Heart right ventricle (tissue), 16 donors: Measurements from ENCODE around the gene PPP1R2C. TPM values are rescaled to one million over a fixed set of nuclear protein-coding genes. Genes with fewer than 3 reads are reported as not detected.

Experiments
- ATAC-seq, 8 donors: fragments of 200-7000 bp; cut with Tn5 transposase; one replicate each; pipeline ENCODE4 v1.9.1; 2020; ENCODE audit warnings: mild to moderate bottlenecking in 8 of 8, moderate library complexity in 8 of 8, moderate number of reproducible peaks in 1 of 8
- DNase-seq, 2 donors: peaks; one replicate each; pipeline ENCODE4 v3.0.0-alpha.2; 2020
- H3K27ac ChIP-seq, 10 donors: fragments of 200-600 bp; sonication (generic) in 2 of 10; one replicate each; pipeline versions ENCODE4 v1.5.0 to v1.8.0; 2020 to 2022; ENCODE audit warnings: mild to moderate bottlenecking in 3 of 10
- H3K27me3 ChIP-seq, 7 donors: fragments of 200-600 bp; one replicate each; pipeline ENCODE4 v1.8.0; 2021 to 2022; ENCODE audit warnings: mild to moderate bottlenecking in 2 of 7
- H3K36me3 ChIP-seq, 9 donors: fragments of 200-600 bp; sonication (generic) in 1 of 9; one replicate each; pipeline versions ENCODE4 v1.5.0 to v1.8.0; 2020 to 2022; ENCODE audit warnings: mild to moderate bottlenecking in 2 of 9
- H3K4me1 ChIP-seq, 9 donors: fragments of 200-600 bp; sonication (generic) in 1 of 9; one replicate each; pipeline versions ENCODE4 v1.5.0 to v1.8.0; 2020 to 2022; ENCODE audit warnings: mild to moderate bottlenecking in 4 of 9
- H3K4me3 ChIP-seq, 10 donors: fragments of 200-600 bp; sonication (generic) in 2 of 10; one replicate each; pipeline versions ENCODE4 v1.5.0 to v1.8.0; 2020 to 2022; ENCODE audit warnings: mild to moderate bottlenecking in 7 of 10, moderate library complexity in 2 of 10
- H3K9me3 ChIP-seq, 11 donors: fragments of 200-600 bp in 10 of 11; sonication (generic) in 2 of 11; one replicate each; pipeline versions ENCODE4 v1.5.0 to v1.8.0; 2013 to 2022; ENCODE audit warnings: mild to moderate bottlenecking in 2 of 11, control low read depth in 1 of 11, moderate library complexity in 1 of 11
- WGBS, 2 donors: extraction: QIAGEN DNeasy Blood & Tissue Kit; methylation state at CpG; one replicate each; pipeline ENCODE4 v1.1.7; 2013; ENCODE audit warnings: inconsistent platforms in 1 of 2; 5-methylcytosine and 5-hydroxymethylcytosine counted together
- intact Hi-C, 10 donors: fragments of 100-400 bp; cut with DNase I; formaldehyde crosslinking; loops; one replicate each; pipeline versions ENCODE4 v1.11.1 to v1.14.2; 2022
- polyA plus RNA-seq, 2 donors: library from polyadenylated mRNA; stranded (reverse); fragments of 200-250 nt; gene quantifications; one replicate each; pipeline ENCODE4 v1.2.3, GENCODE V29; 2013
- total RNA-seq, 10 donors: library from RNA; stranded (reverse); fragmentation: NEBNext Ultra II Directional in 3 of 10; extraction: Animal tissue kit (Norgen Biotek cat#: 25700) in 3 of 10; gene quantifications; one replicate each; pipeline versions ENCODE4 v1.2.1 to v1.2.4, GENCODE V29; 2021 to 2023
- TF ChIP-seq, protein P1 (sequence below), 9 donors: fragments of 200-600 bp; sonication (generic) in 2 of 9; IDR thresholded peaks; one replicate each; pipeline versions ENCODE4 v1.5.0 to v1.8.0; 2021 to 2022; ENCODE audit warnings: antibody characterized with exemption in 9 of 9, mild to moderate bottlenecking in 5 of 9, moderate library complexity in 1 of 9
- donor health status: Arrhythmogenic right ventricular cardiomyopathy.
- donor health status: ischemic (EF 13 %, LVEDD 7.1; RV severe dilation, severe dysfunction).
- donor health status: healthy with polysubstance abuse.
- donor health status: DM: no; HTN: yes; CAD: no.
- donor health status: DM: no; HTN: no; CAD: no.
- donor health status: ischemic (EF 25% LVEDD 6.9; RV normal size, moderate dysfunction).
- donor health status: ischemic (EF 25% LVEDD 5.7; RV mildly dilated, moderate dysfunction).
- donor health status: healthy.
- donor health status: DM: yes; HTN: yes; CAD: no.
- donor health status: Ischemic cardiomyopathy.
- donor health status: ischemic (EF 35%, LVEDD 5.7; RV mildly dilated, moderate dysfunction).
- donor health status: nonischemic (EF 11% LVEDD 7.7; RV severe dilation, severe dysfunction).
- donor health status: DM: yes; HTN: yes; CAD: no.
- donor health status: PGD.
- donor health status: ischemic (EF 29% LVEDD 5.4; RV normal size, mild dysfunction).
- donor health status: nonischemic (EF 23%, LVEDD 6.1; RV moderate dilation, normal function).

Gene PPP1R2C
- total and polyA plus RNA-seq, 12 donors = not detected

GRCh38 chrX:42821803-42822443, 44.0 kb upstream of the PPP1R2C start:
- peaks cover 0 to 17% (median 0%) of the 10 kb centered on the region in 11 donors for H3K9me3 ChIP-seq
- DNase-seq = peak; percentile 8 to 13
- intact Hi-C loops = no loop called here
- ATAC-seq = peak; percentile 44 to 87 (median 72)
- no peaks in the 10 kb centered on the region for H3K27me3 ChIP-seq
- TF ChIP-seq, protein P1, sequence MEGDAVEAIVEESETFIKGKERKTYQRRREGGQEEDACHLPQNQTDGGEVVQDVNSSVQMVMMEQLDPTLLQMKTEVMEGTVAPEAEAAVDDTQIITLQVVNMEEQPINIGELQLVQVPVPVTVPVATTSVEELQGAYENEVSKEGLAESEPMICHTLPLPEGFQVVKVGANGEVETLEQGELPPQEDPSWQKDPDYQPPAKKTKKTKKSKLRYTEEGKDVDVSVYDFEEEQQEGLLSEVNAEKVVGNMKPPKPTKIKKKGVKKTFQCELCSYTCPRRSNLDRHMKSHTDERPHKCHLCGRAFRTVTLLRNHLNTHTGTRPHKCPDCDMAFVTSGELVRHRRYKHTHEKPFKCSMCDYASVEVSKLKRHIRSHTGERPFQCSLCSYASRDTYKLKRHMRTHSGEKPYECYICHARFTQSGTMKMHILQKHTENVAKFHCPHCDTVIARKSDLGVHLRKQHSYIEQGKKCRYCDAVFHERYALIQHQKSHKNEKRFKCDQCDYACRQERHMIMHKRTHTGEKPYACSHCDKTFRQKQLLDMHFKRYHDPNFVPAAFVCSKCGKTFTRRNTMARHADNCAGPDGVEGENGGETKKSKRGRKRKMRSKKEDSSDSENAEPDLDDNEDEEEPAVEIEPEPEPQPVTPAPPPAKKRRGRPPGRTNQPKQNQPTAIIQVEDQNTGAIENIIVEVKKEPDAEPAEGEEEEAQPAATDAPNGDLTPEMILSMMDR (IDR thresholded peaks at IDR 0.05) = no peak
- no peak overlapping the region for H3K27ac ChIP-seq
- H3K4me3 ChIP-seq = no peak overlapping the region
- H3K36me3 ChIP-seq = no peaks in the 10 kb centered on the region
- no peaks in the 10 kb centered on the region for H3K4me1 ChIP-seq
- WGBS, 2 donors = 65 to 78% methylated on average over 7 of the region's 7 CpGs

GRCh38 chrX:42818151-42818921, 40.4 kb upstream of the PPP1R2C start:
- no peak overlapping the region for H3K27ac ChIP-seq
- peaks cover 0 to 46% (median 0%) of the 10 kb centered on the region in 11 donors for H3K9me3 ChIP-seq
- H3K4me1 ChIP-seq = no peaks in the 10 kb centered on the region
- no peaks in the 10 kb centered on the region for H3K36me3 ChIP-seq
- no peak for ATAC-seq
- no peaks in the 10 kb centered on the region for H3K27me3 ChIP-seq
- TF ChIP-seq, protein P1 (IDR thresholded peaks at IDR 0.05) = no peak
- H3K4me3 ChIP-seq = no peak overlapping the region
- WGBS, 2 donors = 85 to 90% methylated on average over 16 to 17 of the region's 17 CpGs
- DNase-seq = no peak
- intact Hi-C loops = no loop called here

- Histone ChIP-seq H3K9me3 (peaks cover 0 to 17% (median 0%) of the 10 kb centered on the region in 11 donors), H3K36me3 (no peaks in the 10 kb centered on the region), H3K27ac (no peak overlapping the region), H3K4me3 (no peak overlapping the region), H3K4me1 (no peaks in the 10 kb centered on the region), H3K27me3 (peaks cover 0 to 24% (median 0%) of the 10 kb centered on the region in 7 donors)
- intact Hi-C loops = no loop called here
- DNase-seq (no peak), ATAC-seq (no peak)
- WGBS, 2 donors = 33 to 49% methylated on average over 2 of the region's 2 CpGs
- TF ChIP-seq, protein P1 (IDR thresholded peaks at IDR 0.05) = no peak
Observed at GRCh38 chrX:42809569-42809968, 31.6 kb upstream of the PPP1R2C start.

DNA sequence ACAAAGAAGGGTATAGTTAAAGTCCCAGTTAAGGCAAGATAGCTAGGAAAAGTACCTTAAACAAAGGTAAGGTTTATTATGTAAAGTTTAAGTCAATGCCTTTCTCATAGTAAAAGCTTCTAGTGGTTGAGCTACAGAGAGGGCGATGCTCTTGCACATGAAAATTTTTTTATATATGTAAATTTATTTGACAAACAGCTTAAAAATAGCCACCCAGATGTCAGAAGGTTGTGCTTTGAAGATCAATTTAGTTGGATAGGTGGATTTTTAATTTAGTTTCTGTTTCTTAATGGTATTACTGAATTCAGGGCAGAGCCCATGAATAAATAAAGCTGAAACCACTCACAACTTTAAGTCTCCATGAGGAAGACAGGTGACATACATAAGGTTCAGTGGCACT, 29.4 kb upstream of the PPP1R2C start:
- no peaks in the 10 kb centered on the region for H3K36me3 ChIP-seq
- ATAC-seq = no peak
- H3K9me3 ChIP-seq = peaks cover 0 to 9% (median 0%) of the 10 kb centered on the region in 11 donors
- H3K27me3 ChIP-seq = peaks cover 0 to 27% (median 0%) of the 10 kb centered on the region in 7 donors
- no peak overlapping the region for H3K4me3 ChIP-seq
- H3K27ac ChIP-seq = no peak overlapping the region
- TF ChIP-seq, protein P1 (IDR thresholded peaks at IDR 0.05) = no peak
- WGBS, 2 donors = 94 to 95% methylated on average over 1 of the region's 1 CpG
- no peak for DNase-seq
- intact Hi-C loops = no loop called here
- H3K4me1 ChIP-seq = no peaks in the 10 kb centered on the region
